ENCODE measurements around the gene SSX1. TPM values are rescaled to one million over a fixed set of nuclear protein-coding genes. Genes with fewer than 3 reads are reported as not detected.

SSX1 gene, protein sequence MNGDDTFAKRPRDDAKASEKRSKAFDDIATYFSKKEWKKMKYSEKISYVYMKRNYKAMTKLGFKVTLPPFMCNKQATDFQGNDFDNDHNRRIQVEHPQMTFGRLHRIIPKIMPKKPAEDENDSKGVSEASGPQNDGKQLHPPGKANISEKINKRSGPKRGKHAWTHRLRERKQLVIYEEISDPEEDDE
- total RNA-seq: not detected in 2 replicates

DNA sequence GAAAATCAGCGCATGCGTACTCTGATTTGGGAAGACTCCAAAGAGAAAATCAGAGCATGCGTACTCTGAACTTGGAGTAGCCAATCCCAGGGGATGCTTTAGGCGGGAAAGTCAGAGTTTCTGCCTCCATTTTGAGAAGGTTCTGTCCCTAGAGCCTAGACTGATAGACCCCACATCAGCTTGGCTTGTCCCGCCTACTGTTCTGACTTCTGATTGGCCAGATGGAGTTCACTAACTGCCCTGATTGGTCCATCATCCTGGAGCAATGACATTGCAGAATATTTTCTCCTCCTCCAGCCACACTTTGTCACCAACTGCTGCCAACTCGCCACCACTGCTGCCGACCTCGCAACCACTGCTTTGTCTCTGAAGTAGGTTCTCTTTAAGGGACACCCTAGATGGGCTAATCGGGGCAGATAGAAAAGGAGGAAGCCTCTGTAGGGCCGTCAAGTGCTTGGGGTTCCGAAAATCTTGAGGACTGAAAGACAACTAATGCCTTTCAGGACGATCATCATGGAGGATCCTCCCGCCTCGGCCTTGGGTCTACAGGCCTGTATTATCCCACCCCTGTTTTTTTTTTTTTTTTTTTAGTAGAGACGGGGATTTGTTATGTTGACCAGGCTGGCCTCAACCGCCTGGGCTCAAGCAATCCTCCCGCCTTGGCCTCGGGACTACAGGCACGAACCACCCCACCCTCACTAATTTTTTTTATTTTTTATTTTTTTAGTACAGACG is at the start of gene SSX1:
TSS of gene SSX1 (plus strand) at position 331 of the 735 bp plus-strand sequence. CDS start 1,850 bp downstream, outside the sequence.

Small RNA genes lying within 50 kb of the gene (small RNA-seq; reads per million reads assigned to genes)
- gene AC245047.3 (not detected), gene AC245047.4 (not detected), gene RNA5SP503 (not detected)

Other genes starting within 250 kb of the SSX1 start
- gene SPACA5, start 248.4 kb upstream of the SSX1 start, total RNA-seq: not detected in 2 replicates
- 1.1 and 1.3 TPM in 2 replicates for gene ZNF630, start 183.8 kb upstream of the SSX1 start, total RNA-seq
- not detected in 2 replicates for gene SPACA5B, start 124.8 kb upstream of the SSX1 start, total RNA-seq
- not detected in 2 replicates for gene SSX5, start 58.6 kb upstream of the SSX1 start, total RNA-seq
- not detected in 2 replicates for gene SSX3, start 101.3 kb downstream of the SSX1 start, total RNA-seq
- gene SSX4, start 128.1 kb downstream of the SSX1 start, total RNA-seq: not detected in 2 replicates
- not detected in 2 replicates for gene SSX4B, start 156.6 kb downstream of the SSX1 start, total RNA-seq
- 10.1 and 44.5 TPM in 2 replicates for gene SLC38A5, start 214.9 kb downstream of the SSX1 start, total RNA-seq
- gene FTSJ1, start 220.8 kb downstream of the SSX1 start, total RNA-seq: 67.9 and 75.7 TPM in 2 replicates

All from vein endothelial cell (primary cell).